SU-DHL-6 (cell line): ENCODE results near the gene CSNK1G3.

Experiments
- H2AFZ ChIP-seq: fragments of 200-600 bp; sonication (generic); 2 replicates; pipeline ENCODE4 v1.6.1; 2014; ENCODE audit warnings: low read depth, mild to moderate bottlenecking, moderate library complexity, mixed read lengths, antibody characterized with exemption, low read length; ENCODE audit not compliant: severe bottlenecking
- H3F3A ChIP-seq: fragments of 200-600 bp; shearing (Covaris generic); 2 replicates; pipeline ENCODE4 v1.6.0; 2016; ENCODE audit warnings: antibody characterized with exemption, mild to moderate bottlenecking; ENCODE audit not compliant: insufficient read depth
- H3K27ac ChIP-seq: fragments of 200-600 bp; sonication (generic); 2 replicates; pipeline ENCODE4 v1.5.1; 2016; ENCODE audit warnings: low read depth, mild to moderate bottlenecking, low read length, moderate library complexity, mixed read lengths
- H3K27me3 ChIP-seq: fragments of 200-600 bp; sonication (generic), shearing (Covaris generic); 2 replicates; pipeline ENCODE4 v1.6.0; 2014; ENCODE audit warnings: mild to moderate bottlenecking, low read length
- H3K36me3 ChIP-seq: fragments of 200-600 bp; sonication (generic); 2 replicates; pipeline ENCODE4 v1.6.1; 2014; ENCODE audit warnings: mild to moderate bottlenecking, low read length, mixed read lengths
- H3K4me2 ChIP-seq: fragments of 300-600, 200-600 bp; shearing (Covaris generic), sonication (generic); 2 replicates; pipeline ENCODE4 v1.6.0; 2014; ENCODE audit warnings: low read length, low read depth, mild to moderate bottlenecking; ENCODE audit not compliant: poor library complexity, severe bottlenecking
- H3K4me3 ChIP-seq: fragments of 200-600 bp; sonication (generic); 2 replicates; pipeline ENCODE4 v1.5.1; 2014; ENCODE audit warnings: antibody characterized with exemption, low read length, mild to moderate bottlenecking, mixed read lengths; ENCODE audit not compliant: insufficient read depth, poor library complexity, severe bottlenecking
- H3K79me2 ChIP-seq: fragments of 200-600 bp; sonication (generic); 2 replicates; pipeline ENCODE4 v1.6.1; 2014; ENCODE audit warnings: mild to moderate bottlenecking, low read length, moderate library complexity; ENCODE audit not compliant: insufficient read depth
- H3K9ac ChIP-seq: fragments of 200-600 bp; sonication (generic); 2 replicates; pipeline ENCODE4 v1.7.0; 2014; ENCODE audit warnings: mild to moderate bottlenecking, low read length
- H3K9me2 ChIP-seq: fragments of 200-600 bp; sonication (generic); replicated peaks from 2 replicates; pipeline ENCODE4 v1.6.1; 2014; ENCODE audit warnings: low read length; ENCODE audit not compliant: insufficient read depth
- H3K9me3 ChIP-seq: fragments of 200-600 bp; sonication (generic); 2 replicates; pipeline ENCODE4 v1.6.1; 2014; ENCODE audit warnings: low read length, mixed read lengths; ENCODE audit not compliant: insufficient read depth
- H4K20me1 ChIP-seq: fragments of 200-600 bp; sonication (generic); 2 replicates; pipeline ENCODE4 v1.6.1; 2014; ENCODE audit warnings: low read depth, mild to moderate bottlenecking, antibody characterized with exemption, low read length, moderate library complexity, mixed read lengths
- CTCF ChIP-seq: fragments of 200-600 bp; sonication (generic); IDR thresholded peaks from one replicate; pipeline ENCODE4 v1.5.1; 2017; ENCODE audit warnings: antibody characterized with exemption, mild to moderate bottlenecking, low read length, moderate library complexity; ENCODE audit not compliant: insufficient read depth, poor library complexity, severe bottlenecking
- EZH2phosphoT487 ChIP-seq: fragments of 200-600 bp; sonication (generic), shearing (Covaris generic); conservative IDR thresholded peaks from 2 replicates; pipeline ENCODE4 v1.6.1; 2018; ENCODE audit warnings: mild to moderate bottlenecking, antibody characterized with exemption, low read length, moderate library complexity, mixed read lengths

Gene CSNK1G3

GRCh38 chr5:123582550-123583285, 70.7 kb downstream of the CSNK1G3 start:
- no peak overlapping the region for H3K27ac ChIP-seq
- no peak overlapping the region for H3K9ac ChIP-seq
- no peaks in the 10 kb centered on the region for H3K27me3 ChIP-seq
- TF ChIP-seq CTCF (no peak), EZH2phosphoT487 (no peak)
- H3K36me3 ChIP-seq = peaks cover 4% of the 10 kb centered on the region; the same call in 1 of the 2 replicates
- H3K79me2 ChIP-seq = no peaks in the 10 kb centered on the region
- H3K4me2 ChIP-seq = no peak overlapping the region
- no peaks in the 10 kb centered on the region for H4K20me1 ChIP-seq
- H3K4me3 ChIP-seq = no peak overlapping the region
- H2AFZ ChIP-seq = no peak overlapping the region
- H3K9me2 ChIP-seq = no peaks in the 10 kb centered on the region
- no peaks in the 10 kb centered on the region for H3F3A ChIP-seq
- H3K9me3 ChIP-seq = no peaks in the 10 kb centered on the region

- no peak overlapping the region for H2AFZ ChIP-seq
- H3K9me3 ChIP-seq = no peaks in the 10 kb centered on the region
- H3K4me3 ChIP-seq = no peak overlapping the region
- no peak for TF ChIP-seq EZH2phosphoT487
- H3K36me3 ChIP-seq = peaks cover 4% of the 10 kb centered on the region; the same call in 1 of the 2 replicates
- no peak overlapping the region for H3K27ac ChIP-seq
- H4K20me1 ChIP-seq = no peaks in the 10 kb centered on the region
- no peak overlapping the region for H3K9ac ChIP-seq
- no peaks in the 10 kb centered on the region for H3F3A ChIP-seq
- no peaks in the 10 kb centered on the region for H3K79me2 ChIP-seq
- H3K27me3 ChIP-seq = no peaks in the 10 kb centered on the region
- no peaks in the 10 kb centered on the region for H3K9me2 ChIP-seq
- H3K4me2 ChIP-seq = no peak overlapping the region
Measured at GRCh38 chr5:123585871-123586270, 73.9 kb downstream of the CSNK1G3 start.

DNA sequence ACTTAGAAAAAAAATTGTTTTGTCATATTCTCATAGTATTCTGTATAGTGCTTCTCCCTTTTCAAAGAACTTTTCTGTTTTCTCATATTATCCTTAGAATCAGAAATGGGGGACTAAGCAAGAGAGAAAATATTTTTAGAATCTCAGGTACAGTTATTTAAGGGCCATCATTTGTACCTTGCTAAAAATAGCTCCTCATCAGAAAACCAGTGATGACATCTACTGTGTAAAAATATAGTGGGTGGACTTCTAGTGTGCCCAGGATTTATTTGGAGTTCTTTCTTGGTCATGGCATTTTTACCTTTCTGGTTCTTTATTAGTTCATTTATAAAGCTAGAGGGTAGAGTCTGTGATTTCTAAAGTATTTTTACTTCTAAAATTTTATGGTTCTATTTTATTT, 82.5 kb downstream of the CSNK1G3 start:
- H4K20me1 ChIP-seq = no peaks in the 10 kb centered on the region

More for the DNA sequence above, 82.5 kb downstream of the CSNK1G3 start:
- H3K36me3 ChIP-seq = peaks cover 48% of the 10 kb centered on the region; the same call in 1 of the 2 replicates
- TF ChIP-seq CTCF (no peak), EZH2phosphoT487 (no peak)
- no peak overlapping the region for H3K27ac ChIP-seq
- no peak overlapping the region for H2AFZ ChIP-seq
- 0 out of 2 replicates have a peak, but pooled peaks cover 2% of the 10 kb centered on the region for H3F3A ChIP-seq
- no peaks in the 10 kb centered on the region for H3K79me2 ChIP-seq
- no peak overlapping the region for H3K9ac ChIP-seq
- no peak overlapping the region for H3K4me3 ChIP-seq
- no peaks in the 10 kb centered on the region for H3K9me3 ChIP-seq
- H3K4me2 ChIP-seq = no peak overlapping the region
- no peaks in the 10 kb centered on the region for H3K27me3 ChIP-seq
- H3K9me2 ChIP-seq = no peaks in the 10 kb centered on the region
